IPS-18a (cell line): ENCODE measurements around the gene CRYBG1.

Experiments
- H3K27ac ChIP-seq: one replicate; pipeline ENCODE4 v1.5.1; 2013; ENCODE audit warnings: low read length
- H3K27me3 ChIP-seq: one replicate; pipeline ENCODE4 v1.6.1; 2013; ENCODE audit warnings: mild to moderate bottlenecking, low read length; ENCODE audit not compliant: control insufficient read depth, insufficient read depth
- H3K36me3 ChIP-seq: one replicate; pipeline ENCODE4 v1.6.1; 2013; ENCODE audit warnings: low read depth, low read length; ENCODE audit not compliant: control insufficient read depth
- H3K4me1 ChIP-seq: one replicate; pipeline ENCODE4 v1.6.1; 2013; ENCODE audit warnings: low read depth, low read length; ENCODE audit not compliant: control insufficient read depth
- H3K4me3 ChIP-seq: one replicate; pipeline ENCODE4 v1.5.1; 2013; ENCODE audit warnings: low read length
- H3K9ac ChIP-seq: one replicate; pipeline ENCODE4 v1.6.1; 2013; ENCODE audit warnings: mild to moderate bottlenecking, low read length, moderate library complexity
- H3K9me3 ChIP-seq: one replicate; pipeline ENCODE4 v1.6.1; 2013; ENCODE audit warnings: low read depth, low read length; ENCODE audit not compliant: control insufficient read depth

The CRYBG1 gene

GRCh38 chr6:106450653-106451052 lies 90.1 kb downstream of the CRYBG1 start:
- Histone ChIP-seq H3K4me3 (no peak overlapping the region), H3K9ac (no peak overlapping the region), H3K36me3 (no peaks in the 10 kb centered on the region), H3K27ac (no peak overlapping the region), H3K4me1 (peaks cover 22% of the 10 kb centered on the region), H3K9me3 (no peaks in the 10 kb centered on the region), H3K27me3 (no peaks in the 10 kb centered on the region)

GRCh38 chr6:106451439-106451838 lies 90.9 kb downstream of the CRYBG1 start:
- Histone ChIP-seq H3K36me3 (no peaks in the 10 kb centered on the region), H3K9me3 (no peaks in the 10 kb centered on the region), H3K27ac (no peak overlapping the region), H3K9ac (no peak overlapping the region), H3K4me1 (peaks cover 21% of the 10 kb centered on the region), H3K4me3 (no peak overlapping the region), H3K27me3 (no peaks in the 10 kb centered on the region)

- Histone ChIP-seq H3K4me1 (peaks cover 13% of the 10 kb centered on the region), H3K9me3 (no peaks in the 10 kb centered on the region), H3K9ac (no peak overlapping the region), H3K27me3 (no peaks in the 10 kb centered on the region), H3K36me3 (no peaks in the 10 kb centered on the region), H3K4me3 (no peak overlapping the region), H3K27ac (no peak overlapping the region)
Measured at GRCh38 chr6:106452628-106453027, 92.1 kb downstream of the CRYBG1 start.

GRCh38 chr6:106453756-106454367 lies 93.3 kb downstream of the CRYBG1 start:
- H3K27me3 ChIP-seq, result no peaks in the 10 kb centered on the region
- H3K4me1 ChIP-seq, result peaks cover 13% of the 10 kb centered on the region
- H3K27ac ChIP-seq, result no peak overlapping the region
- no peaks in the 10 kb centered on the region for H3K36me3 ChIP-seq
- no peak overlapping the region for H3K4me3 ChIP-seq
- no peak overlapping the region for H3K9ac ChIP-seq
- H3K9me3 ChIP-seq, result no peaks in the 10 kb centered on the region

- Histone ChIP-seq H3K36me3 (no peaks in the 10 kb centered on the region), H3K27ac (no peak overlapping the region), H3K9ac (no peak overlapping the region), H3K27me3 (no peaks in the 10 kb centered on the region), H3K4me3 (no peak overlapping the region), H3K4me1 (peaks cover 26% of the 10 kb centered on the region), H3K9me3 (no peaks in the 10 kb centered on the region)
Measured at GRCh38 chr6:106456756-106457155, 96.2 kb downstream of the CRYBG1 start.

GRCh38 chr6:106458021-106458986 lies 97.8 kb downstream of the CRYBG1 start:
- Histone ChIP-seq H3K36me3 (no peaks in the 10 kb centered on the region), H3K9me3 (no peaks in the 10 kb centered on the region), H3K27me3 (no peaks in the 10 kb centered on the region), H3K27ac (no peak overlapping the region), H3K4me3 (no peak overlapping the region), H3K9ac (no peak overlapping the region), H3K4me1 (peaks cover 26% of the 10 kb centered on the region)

- Histone ChIP-seq H3K9me3 (no peaks in the 10 kb centered on the region), H3K27me3 (no peaks in the 10 kb centered on the region), H3K4me1 (peaks cover 12% of the 10 kb centered on the region), H3K36me3 (no peaks in the 10 kb centered on the region), H3K27ac (no peak overlapping the region), H3K4me3 (no peak overlapping the region), H3K9ac (no peak overlapping the region)
Measured at GRCh38 chr6:106460481-106460880, 100.0 kb downstream of the CRYBG1 start.

- H3K9me3 ChIP-seq, result no peaks in the 10 kb centered on the region
- H3K27me3 ChIP-seq, result no peaks in the 10 kb centered on the region
- no peak overlapping the region for H3K9ac ChIP-seq
- H3K27ac ChIP-seq, result no peak overlapping the region
- H3K36me3 ChIP-seq, result no peaks in the 10 kb centered on the region
- H3K4me3 ChIP-seq, result no peak overlapping the region
- H3K4me1 ChIP-seq, result peaks cover 16% of the 10 kb centered on the region
Measured at GRCh38 chr6:106461084-106461483, 100.6 kb downstream of the CRYBG1 start.

- H3K4me3 ChIP-seq, result no peak overlapping the region
Measured at GRCh38 chr6:106462923-106463557, 102.5 kb downstream of the CRYBG1 start.

GRCh38 chr6:106466211-106466610 lies 105.7 kb downstream of the CRYBG1 start:
- Histone ChIP-seq H3K4me3 (no peak overlapping the region), H3K27me3 (no peaks in the 10 kb centered on the region), H3K9ac (no peak overlapping the region), H3K36me3 (no peaks in the 10 kb centered on the region), H3K27ac (no peak overlapping the region), H3K4me1 (peaks cover 10% of the 10 kb centered on the region), H3K9me3 (no peaks in the 10 kb centered on the region)

More at GRCh38 chr6:106462923-106463557, 102.5 kb downstream of the CRYBG1 start:
- Histone ChIP-seq H3K27ac (no peak overlapping the region), H3K36me3 (no peaks in the 10 kb centered on the region), H3K4me1 (peaks cover 18% of the 10 kb centered on the region), H3K27me3 (no peaks in the 10 kb centered on the region), H3K9ac (no peak overlapping the region), H3K9me3 (no peaks in the 10 kb centered on the region)

GRCh38 chr6:106468935-106469334 lies 108.4 kb downstream of the CRYBG1 start:
- H3K36me3 ChIP-seq, result no peaks in the 10 kb centered on the region
- no peak overlapping the region for H3K9ac ChIP-seq
- H3K4me3 ChIP-seq, result no peak overlapping the region
- no peak overlapping the region for H3K27ac ChIP-seq
- no peaks in the 10 kb centered on the region for H3K9me3 ChIP-seq
- H3K27me3 ChIP-seq, result no peaks in the 10 kb centered on the region
- peaks cover 6% of the 10 kb centered on the region for H3K4me1 ChIP-seq
